SK-N-SH (cell line): ENCODE results near the gene ANKS1B.

Experiments used
- CHD2 ChIP-seq: fragments of 150-350 bp; IDR thresholded peaks from 2 replicates; pipeline ENCODE4 v1.6.1; 2018; ENCODE audit warnings: low read length; ENCODE audit not compliant: partially characterized antibody
- CTCF ChIP-seq: fragments of 200-600 bp; sonication (generic); IDR thresholded peaks from 2 replicates; pipeline ENCODE4 v1.6.1; 2017; ENCODE audit warnings: antibody characterized with exemption, mild to moderate bottlenecking, moderate library complexity
- ELF1 ChIP-seq: IDR thresholded peaks from 2 replicates; pipeline ENCODE4 v1.4.0; 2012
- FOXM1 ChIP-seq: IDR thresholded peaks from 2 replicates; pipeline ENCODE4 v1.4.0; 2012; ENCODE audit warnings: low read depth, mild to moderate bottlenecking
- MAX ChIP-seq: IDR thresholded peaks from 2 replicates; pipeline ENCODE4 v1.4.0; 2012; ENCODE audit warnings: low read depth
- MXI1 ChIP-seq: IDR thresholded peaks from 2 replicates; pipeline ENCODE4 v1.6.1; 2012; ENCODE audit warnings: mild to moderate bottlenecking, low read depth, low read length, improper control_type of control experiment
- POLR2AphosphoS5 ChIP-seq: IDR thresholded peaks from 2 replicates; pipeline ENCODE4 v1.6.1; 2012; ENCODE audit warnings: low read depth, low read length
- RAD21 ChIP-seq: IDR thresholded peaks from 2 replicates; pipeline ENCODE4 v1.6.1; 2012; ENCODE audit warnings: mild to moderate bottlenecking, low read length
- REST ChIP-seq: IDR thresholded peaks from 2 replicates; pipeline ENCODE4 v1.6.1; 2012; ENCODE audit warnings: mild to moderate bottlenecking, low read depth, low read length, moderate library complexity
- RXRA ChIP-seq: IDR thresholded peaks from 2 replicates; pipeline ENCODE4 v1.4.0; 2012; ENCODE audit warnings: low read depth, mild to moderate bottlenecking, borderline replicate concordance
- SIN3A ChIP-seq: IDR thresholded peaks from 2 replicates; pipeline ENCODE4 v1.6.1; 2012; ENCODE audit warnings: low read depth, mild to moderate bottlenecking, low read length, moderate library complexity, borderline replicate concordance
- SMC3 ChIP-seq: IDR thresholded peaks from 2 replicates; pipeline ENCODE4 v1.6.1; 2012; ENCODE audit warnings: low read depth, low read length, improper control_type of control experiment
- YY1 ChIP-seq: IDR thresholded peaks from 2 replicates; pipeline ENCODE4 v1.4.0; 2012; ENCODE audit warnings: low read depth, mild to moderate bottlenecking

GRCh38 chr12:99549196-99549595 is 435.5 kb downstream of the ANKS1B start:
- TF ChIP-seq CTCF (no peak), REST (no peak), YY1 (no peak), RAD21 (no peak), SIN3A (no peak), POLR2AphosphoS5 (no peak), FOXM1 (no peak), ELF1 (no peak), MAX (no peak), CHD2 (no peak), MXI1 (no peak), SMC3 (no peak), RXRA (no peak)
